Cardiac muscle cell (in vitro differentiated cells and primary cell): ENCODE data around the gene PKNOX2. TPM values are rescaled to one million over a fixed set of nuclear protein-coding genes. Genes with fewer than 3 reads are reported as not detected.

Experiments
- DNase-seq, 2 donors: peaks; one replicate each; pipeline versions ENCODE4 v3.0.0 to v3.0.0-alpha.2; 2010 to 2017; ENCODE audit warnings: low read depth in 1 of 2, low spot score in 1 of 2
- H3K27ac ChIP-seq: fragments of 200-600 bp; sonication (generic); 2 replicates; pipeline ENCODE4 v1.5.1; 2016
- H3K27me3 ChIP-seq: fragments of 200-600 bp; sonication (generic); 2 replicates; pipeline ENCODE4 v1.6.0; 2016; ENCODE audit warnings: control low read depth
- H3K36me3 ChIP-seq: fragments of 200-600 bp; sonication (generic); 2 replicates; pipeline ENCODE4 v1.5.1; 2016; ENCODE audit warnings: control low read depth
- H3K4me1 ChIP-seq: fragments of 200-600 bp; sonication (generic); 2 replicates; pipeline ENCODE4 v1.8.1; 2017; ENCODE audit warnings: low read depth, mild to moderate bottlenecking, mixed run types
- H3K4me3 ChIP-seq: fragments of 200-600 bp; sonication (generic); 2 replicates; pipeline ENCODE4 v1.5.1; 2016; ENCODE audit warnings: mild to moderate bottlenecking
- H3K9me3 ChIP-seq: fragments of 200-600 bp; sonication (generic); 2 replicates; pipeline ENCODE4 v1.5.1; 2017; ENCODE audit warnings: low read depth, mild to moderate bottlenecking, control low read depth
- polyA plus RNA-seq: library from polyadenylated mRNA; unstranded; fragments of >200 nt; fragmentation: Nextera tagmentation; extraction: Ambion mirVana; gene quantifications from 2 replicates; pipeline ENCODE4 v1.2.1, GENCODE V29; 2016
- total RNA-seq: library from RNA; depleted of rRNA; stranded (reverse); fragments of >200 nt; gene quantifications from 2 replicates; pipeline ENCODE4 v1.2.3, GENCODE V29; 2016
- TF ChIP-seq, protein P1 (sequence below): IDR thresholded peaks from 2 replicates; pipeline ENCODE4 v1.5.1; 2012; ENCODE audit warnings: low read depth, mild to moderate bottlenecking, low read length

The PKNOX2 gene
- total and polyA plus RNA-seq, 2 experiments from 2014 or later, result 2.1 to 6.1 TPM

DNA sequence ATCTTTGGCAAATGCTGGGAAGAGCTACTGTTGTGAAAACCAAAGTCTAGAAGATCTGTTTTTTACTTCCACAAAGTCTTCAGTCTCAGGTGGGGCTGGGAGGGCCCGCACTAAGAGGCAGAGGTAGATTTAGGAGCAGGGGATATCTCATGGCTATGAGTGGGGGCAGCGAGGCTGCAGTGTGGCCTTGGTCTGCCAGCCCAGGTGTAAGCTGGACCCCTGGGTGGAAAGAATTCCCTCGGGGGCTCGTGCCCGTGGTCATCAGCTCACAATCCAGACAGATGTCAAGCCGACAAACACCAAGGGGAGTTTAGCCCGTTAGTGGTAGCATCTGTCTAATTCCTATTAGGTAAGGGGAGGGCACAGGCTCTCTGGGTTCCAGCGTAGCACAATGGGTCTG, 9.0 kb downstream of the PKNOX2 start:
- DNase-seq, result no peak
- TF ChIP-seq, protein P1, sequence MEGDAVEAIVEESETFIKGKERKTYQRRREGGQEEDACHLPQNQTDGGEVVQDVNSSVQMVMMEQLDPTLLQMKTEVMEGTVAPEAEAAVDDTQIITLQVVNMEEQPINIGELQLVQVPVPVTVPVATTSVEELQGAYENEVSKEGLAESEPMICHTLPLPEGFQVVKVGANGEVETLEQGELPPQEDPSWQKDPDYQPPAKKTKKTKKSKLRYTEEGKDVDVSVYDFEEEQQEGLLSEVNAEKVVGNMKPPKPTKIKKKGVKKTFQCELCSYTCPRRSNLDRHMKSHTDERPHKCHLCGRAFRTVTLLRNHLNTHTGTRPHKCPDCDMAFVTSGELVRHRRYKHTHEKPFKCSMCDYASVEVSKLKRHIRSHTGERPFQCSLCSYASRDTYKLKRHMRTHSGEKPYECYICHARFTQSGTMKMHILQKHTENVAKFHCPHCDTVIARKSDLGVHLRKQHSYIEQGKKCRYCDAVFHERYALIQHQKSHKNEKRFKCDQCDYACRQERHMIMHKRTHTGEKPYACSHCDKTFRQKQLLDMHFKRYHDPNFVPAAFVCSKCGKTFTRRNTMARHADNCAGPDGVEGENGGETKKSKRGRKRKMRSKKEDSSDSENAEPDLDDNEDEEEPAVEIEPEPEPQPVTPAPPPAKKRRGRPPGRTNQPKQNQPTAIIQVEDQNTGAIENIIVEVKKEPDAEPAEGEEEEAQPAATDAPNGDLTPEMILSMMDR, result no peak
- no peaks in the 10 kb centered on the region for H3K9me3 ChIP-seq
- H3K4me1 ChIP-seq, result peaks cover 31% of the 10 kb centered on the region
- no peak overlapping the region for H3K27ac ChIP-seq
- no peaks in the 10 kb centered on the region for H3K27me3 ChIP-seq
- no peak overlapping the region for H3K4me3 ChIP-seq
- no peaks in the 10 kb centered on the region for H3K36me3 ChIP-seq

DNA sequence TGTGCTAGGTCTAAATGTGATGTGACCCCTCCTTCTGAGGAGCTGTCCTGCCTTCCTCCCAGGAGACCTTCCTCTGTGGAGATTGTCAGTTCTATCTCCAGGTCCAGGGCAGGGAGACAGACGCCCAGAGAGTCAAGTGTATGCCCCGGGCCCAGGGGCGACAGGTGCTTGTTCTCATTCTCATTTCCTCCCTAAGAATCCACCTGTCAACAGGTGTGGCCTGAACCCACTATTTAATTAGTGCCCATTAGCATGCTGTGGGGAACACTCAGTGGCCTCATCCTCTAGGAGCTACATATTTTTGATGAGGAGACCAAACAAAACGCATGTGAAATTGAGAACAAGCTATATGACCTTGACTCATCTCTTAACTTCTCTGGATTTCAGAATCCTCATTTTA, 9.5 kb downstream of the PKNOX2 start:
- Histone ChIP-seq H3K4me3 (no peak overlapping the region), H3K4me1 (peaks cover 26% of the 10 kb centered on the region)

DNA sequence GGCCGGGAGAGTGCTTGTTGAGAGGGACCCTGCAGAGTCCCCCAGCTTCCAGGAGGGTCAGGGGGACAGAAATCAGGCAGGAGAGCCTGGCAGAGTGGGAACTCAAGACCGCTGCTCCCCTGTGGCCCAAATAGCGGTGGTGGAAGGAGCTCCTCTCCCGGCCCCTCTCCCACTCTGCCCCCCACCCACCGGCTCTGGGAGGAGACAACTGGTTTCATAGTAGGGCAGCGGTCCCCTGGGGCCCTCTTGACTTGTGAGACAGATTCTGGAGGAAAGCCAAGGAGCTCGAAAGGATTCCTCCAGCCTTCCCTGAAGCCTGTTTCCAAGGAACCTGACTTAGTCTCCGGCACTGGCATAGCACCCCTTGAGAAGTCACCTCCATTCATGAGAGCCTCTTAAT, 10.1 kb downstream of the PKNOX2 start:
- Histone ChIP-seq H3K36me3 (no peaks in the 10 kb centered on the region), H3K9me3 (no peaks in the 10 kb centered on the region), H3K27me3 (no peaks in the 10 kb centered on the region), H3K4me1 (peaks cover 20% of the 10 kb centered on the region), H3K4me3 (no peak overlapping the region), H3K27ac (no peak overlapping the region)
- DNase-seq, result no peak
- TF ChIP-seq, protein P1, result no peak

More for the DNA sequence above, 9.5 kb downstream of the PKNOX2 start:
- H3K27ac ChIP-seq, result no peak overlapping the region
- no peak for DNase-seq
- H3K27me3 ChIP-seq, result no peaks in the 10 kb centered on the region
- H3K9me3 ChIP-seq, result no peaks in the 10 kb centered on the region
- H3K36me3 ChIP-seq, result no peaks in the 10 kb centered on the region
- TF ChIP-seq, protein P1, result no peak

DNA sequence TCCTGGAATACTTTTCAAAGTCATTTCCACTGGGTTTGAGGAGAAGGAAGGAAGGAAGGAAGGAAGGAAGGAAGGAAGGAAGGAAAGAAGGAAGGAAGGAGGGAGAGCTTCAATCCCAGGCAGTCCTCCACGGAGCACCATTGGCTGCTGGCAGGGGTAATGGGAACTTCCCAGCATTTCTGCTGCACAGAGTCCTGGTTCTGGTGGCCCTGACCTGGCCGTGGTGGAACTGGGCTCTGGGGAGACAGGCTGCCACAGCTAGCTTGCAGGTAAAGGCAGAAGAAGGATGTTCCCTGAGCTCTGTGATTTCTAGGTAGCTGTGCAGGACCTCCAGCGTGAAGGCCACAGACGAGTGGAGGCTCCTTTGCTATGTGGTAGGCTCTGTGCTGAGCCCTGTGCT, 10.6 kb downstream of the PKNOX2 start:
- H3K36me3 ChIP-seq, result no peaks in the 10 kb centered on the region
- TF ChIP-seq, protein P1, result no peak
- DNase-seq, result no peak
- no peaks in the 10 kb centered on the region for H3K9me3 ChIP-seq
- peaks cover 15% of the 10 kb centered on the region for H3K4me1 ChIP-seq
- H3K27ac ChIP-seq, result no peak overlapping the region
- no peaks in the 10 kb centered on the region for H3K27me3 ChIP-seq
- no peak overlapping the region for H3K4me3 ChIP-seq

DNA sequence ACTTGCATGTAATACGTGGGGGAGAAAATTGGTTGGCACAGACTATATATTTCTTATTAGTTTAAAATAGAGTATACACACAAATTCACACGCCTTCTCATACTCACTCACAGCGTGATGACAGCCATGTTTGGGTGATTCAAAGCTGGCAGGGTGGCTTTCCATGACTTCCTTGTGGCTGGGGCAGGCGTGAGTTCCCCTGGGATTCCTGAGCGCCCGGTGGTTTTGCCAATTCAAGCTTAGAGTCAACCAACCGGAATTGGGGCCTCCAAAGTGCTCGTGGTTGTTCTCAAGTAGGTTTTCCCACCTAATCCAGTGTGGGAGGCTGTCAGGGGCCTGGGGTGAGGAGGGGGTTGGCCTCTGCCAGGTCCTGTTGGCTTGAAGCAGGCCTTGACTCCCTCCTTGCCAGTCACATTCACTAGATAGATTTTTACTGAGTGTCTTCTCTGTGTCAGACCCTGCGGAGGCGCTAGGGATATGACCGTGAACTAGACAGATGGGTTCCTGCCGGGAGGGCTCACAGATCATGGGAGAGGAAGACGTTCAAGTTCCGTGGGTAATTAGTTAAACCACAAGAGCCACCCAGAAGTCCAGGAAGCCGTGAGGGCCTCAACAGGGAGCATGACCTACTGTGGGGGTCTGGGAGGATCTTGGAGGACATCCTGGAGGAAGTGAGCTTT, 11.5 kb downstream of the PKNOX2 start:
- peaks cover 9% of the 10 kb centered on the region for H3K4me1 ChIP-seq
- no peaks in the 10 kb centered on the region for H3K36me3 ChIP-seq
- no peak overlapping the region for H3K27ac ChIP-seq
- H3K9me3 ChIP-seq, result no peaks in the 10 kb centered on the region
- no peaks in the 10 kb centered on the region for H3K27me3 ChIP-seq
- no peak overlapping the region for H3K4me3 ChIP-seq
- no peak for DNase-seq
- TF ChIP-seq, protein P1, result no peak
